GM23248 (cell line): ENCODE data around the gene PPP1R12B. TPM values are rescaled to one million over a fixed set of nuclear protein-coding genes. Genes with fewer than 3 reads are reported as not detected.
"Not testable (repeated sequence)": the region's sequence is repeated elsewhere in the genome, so short reads cannot be mapped to it uniquely, and the experiment has no call there.

Source experiments
- DNase-seq: peaks from one replicate; pipeline ENCODE4 v3.0.0-alpha.2; 2015
- H2AFZ ChIP-seq: fragments of 200-600 bp; sonication (generic); 2 replicates; pipeline ENCODE4 v1.6.1; 2016; ENCODE audit warnings: antibody characterized with exemption
- H3F3A ChIP-seq: fragments of 200-600 bp; sonication (generic); 2 replicates; pipeline ENCODE4 v1.6.1; 2016; ENCODE audit warnings: mild to moderate bottlenecking, antibody characterized with exemption, mixed run types; ENCODE audit not compliant: insufficient read depth
- H3K27ac ChIP-seq: fragments of 200-600 bp; sonication (generic); 2 replicates; pipeline ENCODE4 v1.5.1; 2016; ENCODE audit warnings: mild to moderate bottlenecking
- H3K27me3 ChIP-seq: fragments of 200-600 bp; sonication (generic); replicated peaks from 2 replicates; pipeline ENCODE4 v1.6.1; 2016; ENCODE audit warnings: mild to moderate bottlenecking; ENCODE audit not compliant: insufficient read depth
- H3K36me3 ChIP-seq: fragments of 200-600 bp; sonication (generic); 2 replicates; pipeline ENCODE4 v1.6.1; 2016; ENCODE audit warnings: low read depth, mild to moderate bottlenecking
- H3K4me1 ChIP-seq: fragments of 200-600 bp; sonication (generic); 2 replicates; pipeline ENCODE4 v1.6.1; 2016; ENCODE audit warnings: mild to moderate bottlenecking; ENCODE audit not compliant: insufficient read depth
- H3K4me2 ChIP-seq: fragments of 200-600 bp; sonication (generic); one replicate; pipeline ENCODE4 v1.6.1; 2016; ENCODE audit warnings: mild to moderate bottlenecking; ENCODE audit not compliant: unreplicated experiment
- H3K4me3 ChIP-seq: fragments of 200-600 bp; sonication (generic); 2 replicates; pipeline ENCODE4 v1.5.1; 2016; ENCODE audit warnings: mild to moderate bottlenecking
- H3K79me2 ChIP-seq: fragments of 200-600 bp; sonication (generic); 2 replicates; pipeline ENCODE4 v1.6.1; 2016; ENCODE audit warnings: mild to moderate bottlenecking; ENCODE audit not compliant: insufficient read depth
- H3K9ac ChIP-seq: fragments of 200-600 bp; sonication (generic); 2 replicates; pipeline ENCODE4 v1.6.1; 2016; ENCODE audit warnings: mild to moderate bottlenecking
- H3K9me2 ChIP-seq: fragments of 200-600 bp; sonication (generic); 2 replicates; pipeline ENCODE4 v1.6.1; 2016; ENCODE audit warnings: mixed run types, mild to moderate bottlenecking, moderate library complexity; ENCODE audit not compliant: insufficient read depth
- H3K9me3 ChIP-seq: fragments of 200-600 bp; sonication (generic); one replicate; pipeline ENCODE4 v1.6.1; 2017; ENCODE audit warnings: low read depth
- H4K20me1 ChIP-seq: fragments of 200-600 bp; sonication (generic); 2 replicates; pipeline ENCODE4 v1.6.0; 2016; ENCODE audit not compliant: insufficient read depth
- EZH2 ChIP-seq: fragments of 200-600 bp; sonication (generic); IDR thresholded peaks from 2 replicates; pipeline ENCODE4 v1.6.1; 2018; ENCODE audit warnings: antibody characterized with exemption, mild to moderate bottlenecking; ENCODE audit not compliant: insufficient read depth, poor library complexity, severe bottlenecking
- EZH2phosphoT487 ChIP-seq: fragments of 200-600 bp; sonication (generic); IDR thresholded peaks from 2 replicates; pipeline ENCODE4 v1.6.1; 2018; ENCODE audit warnings: antibody characterized with exemption, moderate library complexity, mild to moderate bottlenecking, low read depth; ENCODE audit not compliant: insufficient read depth
- WGBS, 2 experiments: methylation state at CpG; one replicate each; pipeline ENCODE4 v1.1.6; 2015 to 2017; ENCODE audit warnings: low lambda C conversion rate in 2 of 2, low coverage in 1 of 2; ENCODE audit errors: missing lambda C conversion rate in 2 of 2; 5-methylcytosine and 5-hydroxymethylcytosine counted together
- in situ Hi-C: fragments of 300-500 bp; cut with MboI; formaldehyde crosslinking; loops from 2 replicates; pipeline ENCODE4 v1.15.0; 2020
- polyA plus RNA-seq: library from polyadenylated mRNA; unstranded; fragments of >200 nt; fragmentation: Nextera tagmentation; extraction: Ambion mirVana; gene quantifications from 2 replicates; pipeline ENCODE4 v1.2.1, GENCODE V29; 2016
- total RNA-seq: library from RNA; depleted of rRNA; stranded (reverse); fragments of >200 nt; shearing (Covaris generic); gene quantifications from 2 replicates; pipeline ENCODE4 v1.2.3, GENCODE V29; 2014

Gene PPP1R12B
- total and polyA plus RNA-seq, 2 experiments from 2014 or later = 3.6 to 14.6 TPM

GRCh38 chr1:202631076-202631923, 282.8 kb downstream of the PPP1R12B start:
- DNase-seq = no peak
- Histone ChIP-seq H3K36me3 (no peaks in the 10 kb centered on the region), H3K9me3 (no peaks in the 10 kb centered on the region), H3K79me2 (no peaks in the 10 kb centered on the region), H4K20me1 (no peaks in the 10 kb centered on the region), H3K27me3 (peaks cover 22% of the 10 kb centered on the region), H3F3A (no peaks in the 10 kb centered on the region), H3K4me3 (no peak overlapping the region), H3K4me2 (no peak overlapping the region), H3K27ac (no peak overlapping the region), H3K9me2 (no peaks in the 10 kb centered on the region), H2AFZ (no peak overlapping the region), H3K9ac (no peak overlapping the region), H3K4me1 (no peaks in the 10 kb centered on the region)
- WGBS, 2 experiments = 41 to 49% methylated on average over 11 of the region's 11 CpGs
- TF ChIP-seq EZH2phosphoT487 = no peak
- in situ Hi-C loops = no loop called here

GRCh38 chr1:202632241-202632640, 283.7 kb downstream of the PPP1R12B start:
- whole genome bisulfite sequencing, 2 experiments = 61 to 70% methylated on average over 10 of the region's 10 CpGs
- H3K79me2 ChIP-seq = no peaks in the 10 kb centered on the region
- no peaks in the 10 kb centered on the region for H3K9me3 ChIP-seq
- H3K4me2 ChIP-seq = no peak overlapping the region
- no peak overlapping the region for H3K9ac ChIP-seq
- no peak for TF ChIP-seq EZH2
- no peak for TF ChIP-seq EZH2phosphoT487
- in situ Hi-C loops = no loop called here
- H3K36me3 ChIP-seq = no peaks in the 10 kb centered on the region
- no peak overlapping the region for H2AFZ ChIP-seq
- H3K27ac ChIP-seq = no peak overlapping the region
- no peak for DNase-seq
- H3K4me3 ChIP-seq = no peak overlapping the region
- no peaks in the 10 kb centered on the region for H3F3A ChIP-seq
- H3K4me1 ChIP-seq = no peaks in the 10 kb centered on the region
- H4K20me1 ChIP-seq = no peaks in the 10 kb centered on the region
- H3K9me2 ChIP-seq = no peaks in the 10 kb centered on the region
- peaks cover 31% of the 10 kb centered on the region for H3K27me3 ChIP-seq

- DNase-seq, H3F3A ChIP-seq, H3K9me2 ChIP-seq, H3K9me3 ChIP-seq, H3K4me3 ChIP-seq, in situ Hi-C loops, H4K20me1 ChIP-seq, H3K4me2 ChIP-seq, H3K27ac ChIP-seq, H3K36me3 ChIP-seq, H3K9ac ChIP-seq, H2AFZ ChIP-seq, H3K4me1 ChIP-seq, H3K79me2 ChIP-seq: not testable (repeated sequence)
- 28 to 40% methylated on average over 3 of the region's 3 CpGs for WGBS, 2 experiments
- H3K27me3 ChIP-seq = peaks cover 48% of the 10 kb centered on the region
Observed at GRCh38 chr1:202636171-202636570, 287.7 kb downstream of the PPP1R12B start.

- H3K4me1 ChIP-seq, in situ Hi-C loops, H3F3A ChIP-seq, H3K79me2 ChIP-seq, H2AFZ ChIP-seq, H3K27ac ChIP-seq, H3K4me2 ChIP-seq, H3K9me2 ChIP-seq, H3K4me3 ChIP-seq, H3K36me3 ChIP-seq, DNase-seq, H3K9ac ChIP-seq, H3K9me3 ChIP-seq, H4K20me1 ChIP-seq: not testable (repeated sequence)
- 65 to 68% methylated on average over 15 to 16 of the region's 16 CpGs for WGBS, 2 experiments
- H3K27me3 ChIP-seq = peaks cover 60% of the 10 kb centered on the region
Observed at GRCh38 chr1:202637321-202638018, 289.0 kb downstream of the PPP1R12B start.
